H1 (cell line): ENCODE data around the gene MTF1. TPM values are rescaled to one million over a fixed set of nuclear protein-coding genes. Genes with fewer than 3 reads are reported as not detected.

Source experiments
- CBX5 ChIP-seq: fragments of 300-800, 300-1000 bp; sonication (generic); IDR thresholded peaks from 2 replicates; pipeline ENCODE4 v1.7.1; 2016; ENCODE audit warnings: antibody characterized with exemption, low read length, low read depth
- polyA plus RNA-seq, 7 experiments: library from polyadenylated mRNA; depleted of rRNA in 3 of 7; stranded (reverse) in 5 of 7; unstranded in 2 of 7; fragments of >200 nt in 5 of 7; fragments of 200-250 nt in 2 of 7; gene quantifications; 1 replicate in 5 of 7; 2 replicates in 1 of 7; 4 replicates in 1 of 7; pipeline versions ENCODE4 v1.2.1 to v1.2.3, GENCODE V29; 2011 to 2013; ENCODE audit warnings: missing spikeins in 2 of 7, mixed read lengths in 2 of 7
- total RNA-seq: library from RNA; stranded (reverse); fragmentation: NEBNext Ultra II Directional; extraction: Animal tissue kit (Norgen Biotek cat#: 25700); gene quantifications from 2 replicates; pipeline ENCODE4 v1.2.1, GENCODE V29; 2021
- TF ChIP-seq, protein P1 (sequence below): fragments of 300-600 bp; sonication (generic); IDR thresholded peaks from 2 replicates; pipeline ENCODE4 v1.7.1; 2012; ENCODE audit warnings: low read length, moderate library complexity, mild to moderate bottlenecking, inconsistent platforms; ENCODE audit not compliant: insufficient replicate concordance

The MTF1 gene
- total and polyA plus RNA-seq, 2 of the 8 experiments (the other 6 are each of a cell fraction or from before 2014, with no cell fraction given): 4.0 to 15.5 TPM

DNA sequence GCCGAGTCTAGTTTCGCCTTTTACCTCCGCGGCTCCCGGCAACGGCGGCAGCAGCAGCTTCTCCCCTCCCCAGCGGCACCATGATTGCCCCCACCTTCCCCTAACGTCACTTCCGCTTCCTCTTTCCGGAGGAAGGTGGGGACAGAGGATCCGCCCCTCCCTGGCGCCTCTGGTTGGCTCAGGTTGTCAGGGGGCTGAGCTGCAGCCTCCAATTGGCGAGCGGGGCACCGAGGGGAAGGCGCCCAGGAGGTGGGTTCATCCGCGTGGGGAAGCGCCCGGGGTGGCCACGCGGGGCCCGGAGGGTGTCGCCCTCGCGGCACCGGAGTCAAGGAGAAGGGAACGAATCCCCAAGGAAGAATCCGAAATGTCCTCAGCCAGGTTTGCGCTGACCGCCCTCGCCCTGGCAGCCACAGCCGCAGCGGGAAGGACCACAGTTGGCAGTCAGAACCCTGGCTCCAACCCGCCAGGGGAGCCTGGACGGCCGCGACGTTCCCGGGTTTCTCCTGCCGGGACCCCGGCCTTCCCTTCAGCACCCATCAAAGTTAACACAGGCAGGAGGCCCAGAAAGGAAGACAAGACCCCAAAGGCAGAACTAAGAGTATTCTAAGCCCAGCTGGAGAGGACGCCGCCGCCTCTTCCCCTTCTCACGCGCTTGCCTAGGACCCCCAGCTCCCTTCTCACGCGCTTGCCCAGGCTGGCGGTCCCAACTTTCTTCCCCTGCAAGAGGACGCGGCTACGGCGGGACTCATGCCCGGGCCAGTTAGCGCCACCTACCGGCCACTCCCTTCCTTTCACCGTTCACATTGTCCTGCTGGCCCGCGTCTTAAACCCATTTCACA, at the start of gene MTF1 (continued):
- TF ChIP-seq, protein P1, sequence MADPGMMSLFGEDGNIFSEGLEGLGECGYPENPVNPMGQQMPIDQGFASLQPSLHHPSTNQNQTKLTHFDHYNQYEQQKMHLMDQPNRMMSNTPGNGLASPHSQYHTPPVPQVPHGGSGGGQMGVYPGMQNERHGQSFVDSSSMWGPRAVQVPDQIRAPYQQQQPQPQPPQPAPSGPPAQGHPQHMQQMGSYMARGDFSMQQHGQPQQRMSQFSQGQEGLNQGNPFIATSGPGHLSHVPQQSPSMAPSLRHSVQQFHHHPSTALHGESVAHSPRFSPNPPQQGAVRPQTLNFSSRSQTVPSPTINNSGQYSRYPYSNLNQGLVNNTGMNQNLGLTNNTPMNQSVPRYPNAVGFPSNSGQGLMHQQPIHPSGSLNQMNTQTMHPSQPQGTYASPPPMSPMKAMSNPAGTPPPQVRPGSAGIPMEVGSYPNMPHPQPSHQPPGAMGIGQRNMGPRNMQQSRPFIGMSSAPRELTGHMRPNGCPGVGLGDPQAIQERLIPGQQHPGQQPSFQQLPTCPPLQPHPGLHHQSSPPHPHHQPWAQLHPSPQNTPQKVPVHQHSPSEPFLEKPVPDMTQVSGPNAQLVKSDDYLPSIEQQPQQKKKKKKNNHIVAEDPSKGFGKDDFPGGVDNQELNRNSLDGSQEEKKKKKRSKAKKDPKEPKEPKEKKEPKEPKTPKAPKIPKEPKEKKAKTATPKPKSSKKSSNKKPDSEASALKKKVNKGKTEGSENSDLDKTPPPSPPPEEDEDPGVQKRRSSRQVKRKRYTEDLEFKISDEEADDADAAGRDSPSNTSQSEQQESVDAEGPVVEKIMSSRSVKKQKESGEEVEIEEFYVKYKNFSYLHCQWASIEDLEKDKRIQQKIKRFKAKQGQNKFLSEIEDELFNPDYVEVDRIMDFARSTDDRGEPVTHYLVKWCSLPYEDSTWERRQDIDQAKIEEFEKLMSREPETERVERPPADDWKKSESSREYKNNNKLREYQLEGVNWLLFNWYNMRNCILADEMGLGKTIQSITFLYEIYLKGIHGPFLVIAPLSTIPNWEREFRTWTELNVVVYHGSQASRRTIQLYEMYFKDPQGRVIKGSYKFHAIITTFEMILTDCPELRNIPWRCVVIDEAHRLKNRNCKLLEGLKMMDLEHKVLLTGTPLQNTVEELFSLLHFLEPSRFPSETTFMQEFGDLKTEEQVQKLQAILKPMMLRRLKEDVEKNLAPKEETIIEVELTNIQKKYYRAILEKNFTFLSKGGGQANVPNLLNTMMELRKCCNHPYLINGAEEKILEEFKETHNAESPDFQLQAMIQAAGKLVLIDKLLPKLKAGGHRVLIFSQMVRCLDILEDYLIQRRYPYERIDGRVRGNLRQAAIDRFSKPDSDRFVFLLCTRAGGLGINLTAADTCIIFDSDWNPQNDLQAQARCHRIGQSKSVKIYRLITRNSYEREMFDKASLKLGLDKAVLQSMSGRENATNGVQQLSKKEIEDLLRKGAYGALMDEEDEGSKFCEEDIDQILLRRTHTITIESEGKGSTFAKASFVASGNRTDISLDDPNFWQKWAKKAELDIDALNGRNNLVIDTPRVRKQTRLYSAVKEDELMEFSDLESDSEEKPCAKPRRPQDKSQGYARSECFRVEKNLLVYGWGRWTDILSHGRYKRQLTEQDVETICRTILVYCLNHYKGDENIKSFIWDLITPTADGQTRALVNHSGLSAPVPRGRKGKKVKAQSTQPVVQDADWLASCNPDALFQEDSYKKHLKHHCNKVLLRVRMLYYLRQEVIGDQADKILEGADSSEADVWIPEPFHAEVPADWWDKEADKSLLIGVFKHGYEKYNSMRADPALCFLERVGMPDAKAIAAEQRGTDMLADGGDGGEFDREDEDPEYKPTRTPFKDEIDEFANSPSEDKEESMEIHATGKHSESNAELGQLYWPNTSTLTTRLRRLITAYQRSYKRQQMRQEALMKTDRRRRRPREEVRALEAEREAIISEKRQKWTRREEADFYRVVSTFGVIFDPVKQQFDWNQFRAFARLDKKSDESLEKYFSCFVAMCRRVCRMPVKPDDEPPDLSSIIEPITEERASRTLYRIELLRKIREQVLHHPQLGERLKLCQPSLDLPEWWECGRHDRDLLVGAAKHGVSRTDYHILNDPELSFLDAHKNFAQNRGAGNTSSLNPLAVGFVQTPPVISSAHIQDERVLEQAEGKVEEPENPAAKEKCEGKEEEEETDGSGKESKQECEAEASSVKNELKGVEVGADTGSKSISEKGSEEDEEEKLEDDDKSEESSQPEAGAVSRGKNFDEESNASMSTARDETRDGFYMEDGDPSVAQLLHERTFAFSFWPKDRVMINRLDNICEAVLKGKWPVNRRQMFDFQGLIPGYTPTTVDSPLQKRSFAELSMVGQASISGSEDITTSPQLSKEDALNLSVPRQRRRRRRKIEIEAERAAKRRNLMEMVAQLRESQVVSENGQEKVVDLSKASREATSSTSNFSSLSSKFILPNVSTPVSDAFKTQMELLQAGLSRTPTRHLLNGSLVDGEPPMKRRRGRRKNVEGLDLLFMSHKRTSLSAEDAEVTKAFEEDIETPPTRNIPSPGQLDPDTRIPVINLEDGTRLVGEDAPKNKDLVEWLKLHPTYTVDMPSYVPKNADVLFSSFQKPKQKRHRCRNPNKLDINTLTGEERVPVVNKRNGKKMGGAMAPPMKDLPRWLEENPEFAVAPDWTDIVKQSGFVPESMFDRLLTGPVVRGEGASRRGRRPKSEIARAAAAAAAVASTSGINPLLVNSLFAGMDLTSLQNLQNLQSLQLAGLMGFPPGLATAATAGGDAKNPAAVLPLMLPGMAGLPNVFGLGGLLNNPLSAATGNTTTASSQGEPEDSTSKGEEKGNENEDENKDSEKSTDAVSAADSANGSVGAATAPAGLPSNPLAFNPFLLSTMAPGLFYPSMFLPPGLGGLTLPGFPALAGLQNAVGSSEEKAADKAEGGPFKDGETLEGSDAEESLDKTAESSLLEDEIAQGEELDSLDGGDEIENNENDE: no peak
- TF ChIP-seq CBX5: no peak
- TF ChIP-seq, all 59 proteins: peak for 22
